HepG2 (cell line): ENCODE measurements around the gene DCLK1. TPM values are rescaled to one million over a fixed set of nuclear protein-coding genes. Genes with fewer than 3 reads are reported as not detected.

Source experiments
- ATAC-seq: fragments of 200-7000 bp; cut with Tn5 transposase; 3 replicates; pipeline ENCODE4 v1.9.1; 2020; ENCODE audit warnings: mild to moderate bottlenecking, moderate library complexity
- BruUV-seq: library from RNA; stranded (reverse); fragments of 400-500 nt; replicated peaks from 2 replicates; lab custom pipeline; 2021; lab: Mats Ljungman, UMichigan
- CTCF ChIA-PET: fragments of 300-600 bp; formaldehyde crosslinking; extraction: SDS; loops from one replicate; lab custom pipeline; 2021; ENCODE audit warnings: low total read pairs, inconsistent platforms, low intra/inter-chr PET ratio; lab: Yijun Ruan, JAX
- POLR2A ChIA-PET: fragments of 350-600 bp; sonication (Branson Sonifier 250); formaldehyde crosslinking; loops from one replicate; lab custom pipeline; 2020; ENCODE audit warnings: antibody characterized with exemption, inconsistent platforms; lab: Yijun Ruan, JAX
- DNase-seq: peaks from one replicate; pipeline ENCODE4 v3.0.0-alpha.2; 2015; ENCODE audit warnings: low spot score
- FAIRE-seq: peaks from 3 replicates; lab custom pipeline; 2011; peaks lifted over from hg19 to GRCh38; lab: Jason Lieb, UNC
- H2AFZ ChIP-seq: one replicate; pipeline ENCODE4 v1.6.1; 2011; ENCODE audit warnings: low read length, inconsistent platforms
- H3K27ac ChIP-seq: fragments of 300-600 bp; 3 replicates; pipeline ENCODE4 v1.8.0; 2011; ENCODE audit warnings: mixed run types, mild to moderate bottlenecking, mixed read lengths, low read length, inconsistent platforms; ENCODE audit not compliant: insufficient read depth; ENCODE audit errors: extremely low read length
- H3K27me3 ChIP-seq, 2 experiments: fragments of 200-600 bp in 1 of 2; 2 replicates in 1 of 2; 3 replicates in 1 of 2; pipeline versions ENCODE4 v1.6.0 to v1.8.0; 2011; ENCODE audit warnings: low read length in 2 of 2, mild to moderate bottlenecking in 2 of 2, moderate library complexity in 2 of 2, inconsistent platforms in 1 of 2; ENCODE audit not compliant: insufficient read depth in 2 of 2, control insufficient read depth in 1 of 2
- H3K36me3 ChIP-seq, 2 experiments: fragments of 200-600 bp in 1 of 2; replicated peaks in 1 of 2; 2 replicates in 1 of 2; 3 replicates in 1 of 2; pipeline versions ENCODE4 v1.5.1 to v1.8.0; 2011; ENCODE audit warnings: low read length in 2 of 2, inconsistent platforms in 1 of 2; ENCODE audit not compliant: insufficient read depth in 2 of 2, control insufficient read depth in 1 of 2
- H3K4me1 ChIP-seq: 2 replicates; pipeline ENCODE4 v1.5.1; 2012; ENCODE audit warnings: low read length, inconsistent platforms; ENCODE audit not compliant: insufficient read depth
- H3K4me2 ChIP-seq: 2 replicates; pipeline ENCODE4 v1.6.0; 2011; ENCODE audit warnings: low read depth, low read length, inconsistent platforms
- H3K4me3 ChIP-seq, 3 experiments: fragments of 200-600 bp in 1 of 3; sonication (generic), shearing (Covaris generic) in 1 of 3; replicated peaks in 1 of 3; 2 replicates each; pipeline ENCODE4 v1.5.1; 2011 to 2016; ENCODE audit warnings: low read length in 3 of 3, inconsistent platforms in 2 of 3, low read depth in 2 of 3, mild to moderate bottlenecking in 2 of 3, control low read depth in 1 of 3, mixed read lengths in 1 of 3; ENCODE audit not compliant: insufficient read depth in 1 of 3
- H3K79me2 ChIP-seq: one replicate; pipeline ENCODE4 v1.6.1; 2011; ENCODE audit warnings: low read length, inconsistent platforms; ENCODE audit not compliant: insufficient read depth
- H3K9ac ChIP-seq: 2 replicates; pipeline ENCODE4 v1.6.0; 2011; ENCODE audit warnings: mild to moderate bottlenecking, low read depth, low read length, inconsistent platforms; ENCODE audit not compliant: insufficient read depth
- H3K9me3 ChIP-seq: 2 replicates; pipeline ENCODE4 v1.5.1; 2012; ENCODE audit warnings: mild to moderate bottlenecking, low read length
- H4K20me1 ChIP-seq: 2 replicates; pipeline ENCODE4 v1.6.0; 2011; ENCODE audit warnings: inconsistent platforms, mild to moderate bottlenecking, low read length, moderate library complexity; ENCODE audit not compliant: insufficient read depth
- KAT8 ChIP-seq: IDR thresholded peaks from 2 replicates; pipeline ENCODE4 v1.6.1; 2016; ENCODE audit warnings: missing genetic modification reagents, missing compliant biosample characterization
- LCORL ChIP-seq, 2 experiments: fragments of 450-650 bp in 1 of 2; sonication (generic) in 1 of 2; formaldehyde crosslinking in 1 of 2; IDR thresholded peaks; 2 replicates each; pipeline versions ENCODE4 v1.5.0 to v1.6.1; 2017 to 2020; ENCODE audit warnings: antibody characterized with exemption in 1 of 2, missing genetic modification reagents in 1 of 2
- MED1 ChIP-seq: sonication (generic); formaldehyde crosslinking; IDR thresholded peaks from 2 replicates; pipeline ENCODE4 v1.4.0; 2020; ENCODE audit warnings: missing genetic modification reagents
- SRSF4 ChIP-seq: fragments of 200-400 bp; formaldehyde crosslinking; IDR thresholded peaks from one replicate; pipeline ENCODE4 v1.6.1; 2018; ENCODE audit warnings: mild to moderate bottlenecking, low read depth, low read length, moderate library complexity; ENCODE audit not compliant: poor library complexity, severe bottlenecking
- TBP ChIP-seq: sonication (generic); formaldehyde crosslinking; IDR thresholded peaks from 2 replicates; pipeline ENCODE4 v1.5.0; 2020; ENCODE audit warnings: missing genetic modification reagents
- ZNF138 ChIP-seq: sonication (generic); formaldehyde crosslinking; IDR thresholded peaks from 2 replicates; pipeline ENCODE4 v1.5.0; 2020; ENCODE audit warnings: mild to moderate bottlenecking, low read depth, missing genetic modification reagents
- ZNF235 ChIP-seq: sonication (generic); formaldehyde crosslinking; IDR thresholded peaks from 2 replicates; pipeline ENCODE4 v1.8.1; 2023; ENCODE audit warnings: mild to moderate bottlenecking, missing genetic modification reagents, borderline replicate concordance
- ZNF460 ChIP-seq: sonication (generic); formaldehyde crosslinking; IDR thresholded peaks from 2 replicates; pipeline ENCODE4 v1.5.1; 2020; ENCODE audit warnings: missing genetic modification reagents, mild to moderate bottlenecking, borderline replicate concordance
- ZNF713 ChIP-seq: sonication (generic); formaldehyde crosslinking; IDR thresholded peaks from 2 replicates; pipeline ENCODE4 v1.4.0; 2020; ENCODE audit warnings: mild to moderate bottlenecking, missing genetic modification reagents
- ZNF792 ChIP-seq: IDR thresholded peaks from 2 replicates; pipeline ENCODE4 v1.6.1; 2016
- WGBS: methylation state at CpG from one replicate; pipeline ENCODE4 v1.1.6; 2017; ENCODE audit warnings: low lambda C conversion rate; 5-methylcytosine and 5-hydroxymethylcytosine counted together
- in situ Hi-C: cut with HindIII; loops from 2 replicates; pipeline ENCODE4 v1.10.0; 2017; ENCODE audit warnings: low pct_unique_long_range_greater_than_20kb; ENCODE audit not compliant: extremely low pct_ligation_motif_present
- intact Hi-C: fragments of 100-400 bp; cut with micrococcal nuclease; formaldehyde crosslinking; loops from one replicate; pipeline ENCODE4 v1.10.0; 2022; ENCODE audit not compliant: unreplicated experiment
- polyA plus RNA-seq, 8 experiments: library from polyadenylated mRNA; depleted of rRNA in 3 of 8; stranded (reverse) in 7 of 8; unstranded in 1 of 8; fragments of >200 nt; fragmentation: Illumina TruSeq in 4 of 8; extraction: Trizol in 4 of 8; gene quantifications; 2 replicates each; pipeline versions ENCODE4 v1.2.1 to v1.2.3, GENCODE V29; 2011 to 2016; ENCODE audit warnings: low read depth in 4 of 8, missing spikeins in 1 of 8, mixed read lengths in 1 of 8; ENCODE audit not compliant: insufficient read depth in 1 of 8
- total RNA-seq, 5 experiments: library from RNA; depleted of rRNA; stranded (reverse); fragments of >200 nt; fragmentation: Illumina TruSeq; extraction: Trizol; gene quantifications; 2 replicates each; pipeline ENCODE4 v1.2.3, GENCODE V29; 2016; ENCODE audit warnings: low read depth in 1 of 5
- TF ChIP-seq, protein P1 (sequence below): IDR thresholded peaks from 2 replicates; pipeline ENCODE4 v1.6.1; 2016
- TF ChIP-seq, protein P2 (sequence below): IDR thresholded peaks from 2 replicates; pipeline ENCODE4 v1.6.1; 2018; ENCODE audit warnings: missing genetic modification reagents

DCLK1 gene
- total and polyA plus RNA-seq, 2 of the 13 experiments (the other 11 are each of a cell fraction or from before 2014, with no cell fraction given) = not detected

DNA sequence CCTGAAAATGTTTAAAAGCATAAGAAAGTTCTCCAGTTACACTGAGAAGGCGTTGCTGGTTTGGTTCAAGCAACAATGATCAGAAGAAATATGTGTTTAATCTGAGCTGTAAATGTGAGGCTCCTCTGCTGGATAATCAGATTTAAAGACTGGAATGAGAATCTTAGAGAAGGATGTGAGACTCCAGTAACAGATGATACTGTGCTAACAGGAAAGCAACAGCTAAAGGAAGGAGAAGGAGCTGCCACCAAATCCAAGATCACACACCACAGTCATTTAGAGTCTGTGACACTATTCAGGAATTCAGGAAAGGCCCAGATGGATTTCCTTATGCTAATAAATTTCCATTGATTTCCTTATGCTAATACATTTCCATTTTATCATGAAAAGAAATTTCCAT, 16.9 kb downstream of the DCLK1 start:
- H3K9ac ChIP-seq = no peak overlapping the region
- no peaks in the 10 kb centered on the region for H3K4me1 ChIP-seq
- 0% methylated on average over 1 of the region's 1 CpG for WGBS
- ChIA-PET POLR2A (no interaction called here), CTCF (no interaction called here)
- no peak overlapping the region for H2AFZ ChIP-seq
- H3K27ac ChIP-seq = no peak overlapping the region
- intact Hi-C loops = no loop called here
- H3K4me2 ChIP-seq = no peak overlapping the region
- no peaks in the 10 kb centered on the region for H3K9me3 ChIP-seq
- FAIRE-seq (no peak), DNase-seq (no peak), ATAC-seq (no peak)
- H3K4me3 ChIP-seq = no peak overlapping the region
- H3K36me3 ChIP-seq = no peaks in the 10 kb centered on the region
- TF ChIP-seq TBP (CRISPR knock-in tag) = no peak
- H4K20me1 ChIP-seq = no peaks in the 10 kb centered on the region
- H3K79me2 ChIP-seq = no peaks in the 10 kb centered on the region
- H3K27me3 ChIP-seq = no peaks in the 10 kb centered on the region; a peak in 1 of 5 replicates
- no TSS peak for BruUV-seq
- in situ Hi-C loops = no loop called here

DNA sequence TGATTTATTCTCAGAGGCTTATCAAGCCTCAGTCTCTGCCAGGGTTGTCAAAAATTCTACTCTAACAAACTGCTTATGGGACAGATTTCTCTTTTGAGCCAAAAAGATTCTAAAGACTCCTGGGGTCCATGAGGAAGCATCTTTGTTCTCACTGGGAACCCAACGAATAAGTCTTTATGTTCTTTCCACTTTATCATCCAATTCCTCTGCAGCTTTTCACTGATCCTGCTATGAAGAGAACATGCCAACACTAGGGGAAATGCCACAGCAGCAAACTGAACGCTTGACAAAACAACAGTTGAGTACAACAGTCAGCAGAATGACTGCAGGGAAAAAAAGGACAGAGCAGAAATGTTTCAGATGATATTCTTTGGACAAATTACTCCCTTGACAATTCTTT, 22.2 kb downstream of the DCLK1 start:
- Histone ChIP-seq H3K4me3 (no peak overlapping the region), H3K27me3 (no peaks in the 10 kb centered on the region), H4K20me1 (no peaks in the 10 kb centered on the region), H2AFZ (no peak overlapping the region), H3K4me2 (no peak overlapping the region), H3K9ac (no peak overlapping the region), H3K27ac (no peak overlapping the region), H3K79me2 (no peaks in the 10 kb centered on the region), H3K4me1 (no peaks in the 10 kb centered on the region), H3K36me3 (no peaks in the 10 kb centered on the region), H3K9me3 (no peaks in the 10 kb centered on the region)
- intact Hi-C loops = no loop called here
- no peak for FAIRE-seq
- POLR2A ChIA-PET = no interaction called here
- in situ Hi-C loops = no loop called here
- no peak for DNase-seq
- BruUV-seq = no TSS peak
- ATAC-seq = no peak
- WGBS = 0% methylated on average over 2 of the region's 2 CpGs
- TF ChIP-seq KAT8 (CRISPR knock-in tag) (no peak), ZNF460 (CRISPR knock-in tag) (no peak), SRSF4 (no peak), ZNF138 (no peak), ZNF792 (CRISPR knock-in tag) (no peak), ZNF713 (no peak), MED1 (CRISPR knock-in tag) (no peak), LCORL (IDR thresholded peaks at IDR 0.05) (no peak), LCORL (CRISPR knock-in tag; IDR thresholded peaks at IDR 0.05) (no peak), ZNF235 (CRISPR knock-in tag) (no peak)
- TF ChIP-seq, protein P1, sequence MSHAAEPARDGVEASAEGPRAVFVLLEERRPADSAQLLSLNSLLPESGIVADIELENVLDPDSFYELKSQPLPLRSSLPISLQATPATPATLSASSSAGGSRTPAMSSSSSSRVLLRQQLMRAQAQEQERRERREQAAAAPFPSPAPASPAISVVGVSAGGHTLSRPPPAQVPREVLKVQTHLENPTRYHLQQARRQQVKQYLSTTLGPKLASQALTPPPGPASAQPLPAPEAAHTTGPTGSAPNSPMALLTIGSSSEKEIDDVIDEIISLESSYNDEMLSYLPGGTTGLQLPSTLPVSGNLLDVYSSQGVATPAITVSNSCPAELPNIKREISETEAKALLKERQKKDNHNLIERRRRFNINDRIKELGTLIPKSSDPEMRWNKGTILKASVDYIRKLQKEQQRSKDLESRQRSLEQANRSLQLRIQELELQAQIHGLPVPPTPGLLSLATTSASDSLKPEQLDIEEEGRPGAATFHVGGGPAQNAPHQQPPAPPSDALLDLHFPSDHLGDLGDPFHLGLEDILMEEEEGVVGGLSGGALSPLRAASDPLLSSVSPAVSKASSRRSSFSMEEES (CRISPR knock-in tag) = no peak
- TF ChIP-seq, protein P2, sequence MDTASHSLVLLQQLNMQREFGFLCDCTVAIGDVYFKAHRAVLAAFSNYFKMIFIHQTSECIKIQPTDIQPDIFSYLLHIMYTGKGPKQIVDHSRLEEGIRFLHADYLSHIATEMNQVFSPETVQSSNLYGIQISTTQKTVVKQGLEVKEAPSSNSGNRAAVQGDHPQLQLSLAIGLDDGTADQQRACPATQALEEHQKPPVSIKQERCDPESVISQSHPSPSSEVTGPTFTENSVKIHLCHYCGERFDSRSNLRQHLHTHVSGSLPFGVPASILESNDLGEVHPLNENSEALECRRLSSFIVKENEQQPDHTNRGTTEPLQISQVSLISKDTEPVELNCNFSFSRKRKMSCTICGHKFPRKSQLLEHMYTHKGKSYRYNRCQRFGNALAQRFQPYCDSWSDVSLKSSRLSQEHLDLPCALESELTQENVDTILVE = no peak
- TF ChIP-seq, all 625 proteins: peak for 0
- CTCF ChIA-PET = no interaction called here
